Measurements from ENCODE around the gene ZBTB32. TPM values are rescaled to one million over a fixed set of nuclear protein-coding genes. Genes with fewer than 3 reads are reported as not detected.

ZBTB32 gene
- total RNA-seq, 2 experiments from 2014 or later = 2.2 to 3.3 TPM

DNA sequence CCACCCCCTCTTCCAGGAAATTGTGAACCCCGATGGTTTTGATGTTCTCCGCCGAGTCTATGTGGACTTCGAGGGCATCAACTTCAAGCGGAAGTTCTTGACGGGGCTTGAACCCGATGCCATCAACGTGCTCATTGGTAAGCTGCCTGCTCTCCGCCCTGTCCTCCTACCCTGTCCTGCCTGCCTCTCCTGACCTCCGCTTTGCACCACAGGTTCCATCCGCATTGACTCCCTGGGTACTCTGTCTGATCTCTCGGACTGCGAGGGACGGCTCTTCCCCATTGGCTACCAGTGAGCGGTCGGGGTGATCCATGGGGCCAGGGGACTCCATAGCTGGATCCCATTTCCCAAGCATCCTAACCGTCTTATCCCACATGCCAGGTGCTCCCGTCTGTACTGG, 26.0 kb downstream of the ZBTB32 start:
- CTCF ChIA-PET = no interaction called here
- Histone ChIP-seq H3K4me1 (ENCODE audit: insufficient read depth, low read length) (no peaks in the 10 kb centered on the region), H3K36me3 (ENCODE audit: insufficient read depth, low read length) (peaks cover 94% of the 10 kb centered on the region), H3K9me3 (ENCODE audit: control insufficient read depth in 1 of 2, insufficient read depth in 1 of 2, low read length in 2 of 2) (no peaks in the 10 kb centered on the region), H3K4me3 (ENCODE audit: low read length) (no peak overlapping the region), H3K27ac (ENCODE audit: low read depth in 1 of 2, low read length in 2 of 2) (no peak overlapping the region), H3K27me3 (ENCODE audit: control insufficient read depth in 1 of 2, insufficient read depth in 2 of 2, low read length in 2 of 2) (no peaks in the 10 kb centered on the region)
- Mint-ChIP-seq H3K9me3 (no peaks in the 10 kb centered on the region), H3K36me3 (ENCODE audit: low read depth) (peaks cover 82% of the 10 kb centered on the region), H3K27me3 (no peaks in the 10 kb centered on the region), H3K4me1 (ENCODE audit: low read depth) (peaks cover 12% of the 10 kb centered on the region), H3K4me3 (no peak overlapping the region), H3K27ac (no peak overlapping the region)
- no peak for ATAC-seq (ENCODE audit: poor library complexity)
- TF ChIP-seq, protein P1, sequence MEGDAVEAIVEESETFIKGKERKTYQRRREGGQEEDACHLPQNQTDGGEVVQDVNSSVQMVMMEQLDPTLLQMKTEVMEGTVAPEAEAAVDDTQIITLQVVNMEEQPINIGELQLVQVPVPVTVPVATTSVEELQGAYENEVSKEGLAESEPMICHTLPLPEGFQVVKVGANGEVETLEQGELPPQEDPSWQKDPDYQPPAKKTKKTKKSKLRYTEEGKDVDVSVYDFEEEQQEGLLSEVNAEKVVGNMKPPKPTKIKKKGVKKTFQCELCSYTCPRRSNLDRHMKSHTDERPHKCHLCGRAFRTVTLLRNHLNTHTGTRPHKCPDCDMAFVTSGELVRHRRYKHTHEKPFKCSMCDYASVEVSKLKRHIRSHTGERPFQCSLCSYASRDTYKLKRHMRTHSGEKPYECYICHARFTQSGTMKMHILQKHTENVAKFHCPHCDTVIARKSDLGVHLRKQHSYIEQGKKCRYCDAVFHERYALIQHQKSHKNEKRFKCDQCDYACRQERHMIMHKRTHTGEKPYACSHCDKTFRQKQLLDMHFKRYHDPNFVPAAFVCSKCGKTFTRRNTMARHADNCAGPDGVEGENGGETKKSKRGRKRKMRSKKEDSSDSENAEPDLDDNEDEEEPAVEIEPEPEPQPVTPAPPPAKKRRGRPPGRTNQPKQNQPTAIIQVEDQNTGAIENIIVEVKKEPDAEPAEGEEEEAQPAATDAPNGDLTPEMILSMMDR (IDR thresholded peaks at IDR 0.05) = no peak
- POLR2A ChIA-PET = interaction anchor here (1.8 kb wide), 1 partner anchor 10 kb away, joined by 5 read pairs; no protein-coding TSS in a partner anchor
- intact Hi-C loops (cut with DNase I, micrococcal nuclease) = no loop called here
- no peak for DNase-seq

DNA sequence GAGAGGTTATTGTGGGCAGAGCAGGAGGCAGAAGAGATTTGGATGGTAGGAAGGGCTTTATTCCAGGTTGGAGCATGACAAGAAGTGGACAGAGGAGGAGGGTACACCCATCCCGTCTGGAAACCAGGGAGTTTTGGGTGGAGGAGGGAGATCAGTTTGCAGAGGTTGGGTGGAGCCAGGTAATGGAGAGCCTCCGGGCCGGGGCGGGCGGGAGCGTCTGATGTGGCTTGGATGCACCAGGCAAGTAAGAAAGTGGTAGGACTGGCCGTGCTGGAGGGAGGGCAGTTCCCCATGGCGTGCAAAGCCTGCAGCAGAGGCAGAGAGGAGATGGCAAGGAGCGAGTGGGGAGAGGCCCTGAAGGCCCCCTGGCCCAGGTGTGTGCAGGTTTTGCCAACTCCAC, 27.0 kb downstream of the ZBTB32 start:
- Mint-ChIP-seq H3K4me1 (ENCODE audit: low read depth) (peaks cover 12% of the 10 kb centered on the region), H3K9me3 (no peaks in the 10 kb centered on the region), H3K27ac (no peak overlapping the region), H3K36me3 (ENCODE audit: low read depth) (peaks cover 82% of the 10 kb centered on the region), H3K27me3 (no peaks in the 10 kb centered on the region), H3K4me3 (no peak overlapping the region)
- POLR2A ChIA-PET = interaction anchor here (1.2 kb wide), 1 partner anchor 13 kb away, joined by 3 read pairs; no protein-coding TSS in a partner anchor
- CTCF ChIA-PET = no interaction called here
- Histone ChIP-seq H3K27ac (ENCODE audit: low read depth in 1 of 2, low read length in 2 of 2) (no peak overlapping the region), H3K4me1 (ENCODE audit: insufficient read depth, low read length) (peaks cover under 1% of the 10 kb centered on the region), H3K4me3 (ENCODE audit: low read length) (no peak overlapping the region), H3K9me3 (ENCODE audit: control insufficient read depth in 1 of 2, insufficient read depth in 1 of 2, low read length in 2 of 2) (no peaks in the 10 kb centered on the region), H3K27me3 (ENCODE audit: control insufficient read depth in 1 of 2, insufficient read depth in 2 of 2, low read length in 2 of 2) (no peaks in the 10 kb centered on the region), H3K36me3 (ENCODE audit: insufficient read depth, low read length) (peaks cover 91% of the 10 kb centered on the region)
- intact Hi-C loops (cut with DNase I, micrococcal nuclease) = no loop called here
- TF ChIP-seq, protein P1 (IDR thresholded peaks at IDR 0.05) = no peak
- no peak for ATAC-seq (ENCODE audit: poor library complexity)
- DNase-seq = no peak

DNA sequence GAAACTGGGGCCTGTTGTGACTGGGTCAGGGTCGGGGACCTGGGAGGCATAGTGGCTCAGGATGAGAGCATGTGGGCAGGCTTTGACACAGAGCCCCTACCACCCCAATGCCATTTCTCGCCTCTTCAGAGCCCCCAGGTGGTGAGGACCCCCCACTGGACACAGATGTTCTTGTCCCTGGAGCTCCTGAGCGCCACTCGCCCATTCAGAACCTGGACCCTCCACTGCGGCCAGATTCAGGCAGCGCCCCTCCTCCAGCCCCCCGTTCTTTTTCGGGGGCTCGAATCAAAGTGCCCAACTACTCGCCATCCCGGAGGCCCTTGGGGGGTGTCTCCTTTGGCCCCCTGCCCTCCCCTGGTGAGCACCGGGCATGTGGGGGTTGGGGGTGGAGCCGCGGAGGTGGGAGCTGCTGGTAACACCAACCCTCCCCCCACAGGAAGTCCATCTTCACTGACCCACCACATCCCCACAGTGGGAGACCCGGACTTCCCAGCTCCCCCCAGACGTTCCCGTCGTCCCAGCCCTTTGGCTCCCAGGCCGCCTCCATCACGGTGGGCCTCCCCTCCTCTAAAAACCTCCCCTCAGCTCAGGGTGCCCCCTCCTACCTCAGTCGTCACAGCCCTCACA, 27.5 kb downstream of the ZBTB32 start:
- DNase-seq (no peak), ATAC-seq (ENCODE audit: poor library complexity) (no peak)
- ChIA-PET CTCF (no interaction called here), POLR2A (interaction anchor here (1.2 kb wide), 1 partner anchor 13 kb away, joined by 3 read pairs; no protein-coding TSS in a partner anchor)
- no peak overlapping the region for H3K4me3 ChIP-seq (ENCODE audit: low read length)
- no peaks in the 10 kb centered on the region for H3K27me3 ChIP-seq (ENCODE audit: control insufficient read depth in 1 of 2, insufficient read depth in 2 of 2, low read length in 2 of 2)
- Mint-ChIP-seq H3K4me1 (ENCODE audit: low read depth) (peaks cover 18% of the 10 kb centered on the region), H3K4me3 (no peak overlapping the region), H3K27me3 (no peaks in the 10 kb centered on the region), H3K9me3 (no peaks in the 10 kb centered on the region), H3K27ac (no peak overlapping the region), H3K36me3 (ENCODE audit: low read depth) (peaks cover 82% of the 10 kb centered on the region)
- intact Hi-C loops (cut with DNase I, micrococcal nuclease) = no loop called here
- TF ChIP-seq, protein P1 (IDR thresholded peaks at IDR 0.05) = no peak
- H3K9me3 ChIP-seq (ENCODE audit: control insufficient read depth in 1 of 2, insufficient read depth in 1 of 2, low read length in 2 of 2) = no peaks in the 10 kb centered on the region
- H3K4me1 ChIP-seq (ENCODE audit: insufficient read depth, low read length) = peaks cover 6% of the 10 kb centered on the region
- H3K27ac ChIP-seq (ENCODE audit: low read depth in 1 of 2, low read length in 2 of 2) = no peak overlapping the region
- H3K36me3 ChIP-seq (ENCODE audit: insufficient read depth, low read length) = peaks cover 91% of the 10 kb centered on the region

Data from CD4-positive, alpha-beta T cell (primary cell).